ENCODE data around the gene MYO5A. TPM values are rescaled to one million over a fixed set of nuclear protein-coding genes. Genes with fewer than 3 reads are reported as not detected.

The MYO5A gene
- total RNA-seq, 2 donors from 2014 or later, result 12.3 to 21.5 TPM

DNA sequence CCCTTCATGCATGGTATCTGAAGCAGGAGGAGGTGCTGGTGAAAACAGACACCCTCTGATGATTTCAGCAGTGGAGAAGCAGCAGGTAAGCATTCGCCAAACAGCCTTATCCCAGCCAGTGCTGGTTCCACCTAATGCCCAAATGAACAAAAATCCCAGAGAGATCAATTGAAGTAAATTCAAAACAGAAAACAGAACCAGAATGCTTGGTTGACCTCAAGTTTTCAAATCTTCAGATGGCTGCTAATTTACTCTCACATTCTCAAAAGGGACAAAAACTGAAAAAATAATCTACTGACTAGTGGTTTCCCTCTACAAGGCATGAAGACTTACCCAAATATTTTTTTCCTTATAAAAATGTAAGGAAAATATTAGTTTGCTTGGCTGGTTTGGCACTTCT lies 146.0 kb downstream of the MYO5A start:
- no peak for DNase-seq (ENCODE audit: low spot score)
- Histone ChIP-seq H3K27me3 (no peaks in the 10 kb centered on the region), H3K9me3 (no peaks in the 10 kb centered on the region), H3K4me1 (no peaks in the 10 kb centered on the region), H3K36me3 (peaks cover 40% of the 10 kb centered on the region), H3K4me3 (no peak overlapping the region), H3K27ac (no peak overlapping the region)
- TF ChIP-seq, protein P1, sequence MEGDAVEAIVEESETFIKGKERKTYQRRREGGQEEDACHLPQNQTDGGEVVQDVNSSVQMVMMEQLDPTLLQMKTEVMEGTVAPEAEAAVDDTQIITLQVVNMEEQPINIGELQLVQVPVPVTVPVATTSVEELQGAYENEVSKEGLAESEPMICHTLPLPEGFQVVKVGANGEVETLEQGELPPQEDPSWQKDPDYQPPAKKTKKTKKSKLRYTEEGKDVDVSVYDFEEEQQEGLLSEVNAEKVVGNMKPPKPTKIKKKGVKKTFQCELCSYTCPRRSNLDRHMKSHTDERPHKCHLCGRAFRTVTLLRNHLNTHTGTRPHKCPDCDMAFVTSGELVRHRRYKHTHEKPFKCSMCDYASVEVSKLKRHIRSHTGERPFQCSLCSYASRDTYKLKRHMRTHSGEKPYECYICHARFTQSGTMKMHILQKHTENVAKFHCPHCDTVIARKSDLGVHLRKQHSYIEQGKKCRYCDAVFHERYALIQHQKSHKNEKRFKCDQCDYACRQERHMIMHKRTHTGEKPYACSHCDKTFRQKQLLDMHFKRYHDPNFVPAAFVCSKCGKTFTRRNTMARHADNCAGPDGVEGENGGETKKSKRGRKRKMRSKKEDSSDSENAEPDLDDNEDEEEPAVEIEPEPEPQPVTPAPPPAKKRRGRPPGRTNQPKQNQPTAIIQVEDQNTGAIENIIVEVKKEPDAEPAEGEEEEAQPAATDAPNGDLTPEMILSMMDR (IDR thresholded peaks at IDR 0.05), result no peak

DNA sequence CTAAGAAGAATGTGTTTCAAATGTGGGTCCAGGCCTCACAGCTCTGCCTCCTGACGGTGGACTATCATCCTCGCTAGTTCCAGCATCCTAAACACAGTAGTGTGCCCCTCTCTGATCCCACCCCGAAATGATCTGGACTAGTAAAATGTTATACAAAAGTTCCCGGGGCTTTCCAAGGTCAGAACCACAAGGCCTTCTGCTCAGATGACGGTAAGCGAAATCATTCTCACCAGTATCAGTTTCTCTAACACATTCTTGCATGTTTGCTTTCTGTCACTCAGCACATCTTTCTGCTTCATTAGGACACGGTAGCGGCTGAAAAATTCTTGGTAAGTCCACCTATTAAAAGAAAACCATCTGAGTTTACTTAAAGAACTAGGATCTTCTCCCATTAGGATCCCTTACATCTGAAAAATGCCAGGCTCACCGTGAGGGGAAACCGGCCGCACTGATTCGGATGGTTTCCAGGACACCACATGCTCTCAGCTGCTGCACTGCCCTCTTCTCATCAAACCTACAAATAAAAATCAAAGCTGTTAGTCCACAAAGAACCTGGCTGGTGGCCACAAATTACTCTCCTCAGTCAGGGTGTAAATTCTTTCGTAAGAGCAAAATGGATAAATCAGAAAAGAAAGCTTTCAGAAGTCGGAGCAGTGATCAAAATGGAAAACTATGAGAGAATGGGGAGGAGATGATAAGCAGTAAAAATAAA lies 149.1 kb downstream of the MYO5A start:
- H3K9me3 ChIP-seq, result peaks cover 0 to 4% of the 10 kb centered on the region in 2 donors
- no peak overlapping the region for H3K4me3 ChIP-seq
- TF ChIP-seq, protein P1 (IDR thresholded peaks at IDR 0.05), result no peak
- peaks cover 65% of the 10 kb centered on the region for H3K36me3 ChIP-seq
- no peaks in the 10 kb centered on the region for H3K27me3 ChIP-seq
- H3K4me1 ChIP-seq, result no peaks in the 10 kb centered on the region
- peak overlapping the region in 1 of 2 donors; percentile 46 for H3K27ac ChIP-seq
- DNase-seq (ENCODE audit: low spot score), result no peak

DNA sequence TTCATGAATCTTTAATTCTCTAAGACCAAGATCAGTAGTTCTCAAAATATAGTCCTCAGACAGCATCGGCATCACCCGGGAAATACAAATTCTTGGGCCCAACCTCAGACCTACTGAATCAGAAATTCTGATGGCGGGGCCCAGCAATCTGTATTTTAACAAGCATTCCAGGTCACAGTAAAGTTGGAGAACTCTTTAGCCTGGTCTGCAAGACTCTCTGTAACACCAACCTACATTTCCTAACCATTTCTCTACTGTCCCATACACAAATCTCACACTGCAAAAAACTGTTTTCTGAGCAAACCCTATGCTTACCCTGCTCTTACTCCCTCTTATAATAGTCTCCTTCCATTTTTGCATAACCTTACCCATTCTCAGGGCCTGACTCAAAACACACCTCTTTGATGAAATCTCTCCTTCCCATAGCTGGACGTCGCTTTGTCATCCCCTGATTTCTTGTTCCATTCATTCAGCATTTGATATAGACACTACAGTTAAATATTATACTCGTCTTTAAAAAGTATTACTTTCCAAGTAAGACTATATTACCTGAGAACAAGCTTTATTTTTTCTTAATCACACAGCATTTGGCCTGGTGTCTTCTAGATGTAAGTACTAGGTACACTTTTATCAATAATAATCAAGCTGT lies 149.8 kb downstream of the MYO5A start:
- H3K27me3 ChIP-seq, result no peaks in the 10 kb centered on the region
- H3K9me3 ChIP-seq, result peaks cover 0 to 7% of the 10 kb centered on the region in 2 donors
- no peak for DNase-seq (ENCODE audit: low spot score)
- H3K36me3 ChIP-seq, result peaks cover 67% of the 10 kb centered on the region
- H3K4me3 ChIP-seq, result no peak overlapping the region
- no peaks in the 10 kb centered on the region for H3K4me1 ChIP-seq
- H3K27ac ChIP-seq, result peak overlapping the region in 1 of 2 donors; percentile 46
- TF ChIP-seq, protein P1 (IDR thresholded peaks at IDR 0.05), result no peak

DNA sequence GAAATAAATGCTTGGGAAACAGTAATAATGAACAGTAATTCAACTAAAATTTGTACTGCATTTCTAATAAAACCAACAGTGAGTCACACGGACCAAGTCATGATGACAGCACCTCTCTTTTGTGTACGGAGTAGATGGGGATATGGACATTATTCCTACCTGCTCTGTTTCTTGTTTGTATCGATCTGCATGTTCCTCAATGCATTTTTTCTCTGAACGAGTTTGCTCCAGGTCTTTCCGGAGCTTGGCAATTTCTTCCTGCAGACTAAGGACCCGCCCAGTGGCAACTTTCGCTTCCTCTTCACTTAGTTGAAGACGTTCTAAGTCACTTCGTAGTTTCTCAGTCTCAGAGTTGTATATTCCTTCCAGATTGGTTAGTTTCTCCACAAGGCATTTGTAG lies 158.7 kb downstream of the MYO5A start:
- Histone ChIP-seq H3K27me3 (no peaks in the 10 kb centered on the region), H3K27ac (peak overlapping the region in 1 of 2 donors; percentile 52), H3K36me3 (peaks cover 68% of the 10 kb centered on the region), H3K4me3 (no peak overlapping the region), H3K9me3 (peaks cover 0 to 7% of the 10 kb centered on the region in 2 donors), H3K4me1 (peaks cover 0 to 11% of the 10 kb centered on the region in 2 donors)
- DNase-seq (ENCODE audit: low spot score), result no peak
- TF ChIP-seq, protein P1 (IDR thresholded peaks at IDR 0.05), result no peak

DNA sequence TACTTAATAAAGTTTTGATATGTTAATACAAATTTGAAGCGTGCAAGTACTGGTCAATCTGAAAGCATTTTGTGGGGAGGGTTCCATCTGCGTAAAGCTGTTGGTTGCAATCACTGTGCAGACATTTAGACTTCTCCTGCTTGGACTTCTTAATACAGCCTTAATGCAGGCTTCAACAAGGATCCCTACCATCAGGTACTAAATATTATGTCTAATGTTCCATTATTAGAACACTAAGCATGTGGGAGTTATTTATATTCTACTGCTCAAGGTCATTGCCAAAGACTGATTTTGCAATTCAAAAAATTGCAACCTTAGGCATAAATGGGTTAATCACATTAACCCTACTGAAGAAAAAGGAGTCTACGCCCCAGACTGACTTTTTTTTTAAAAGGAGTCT lies 159.2 kb downstream of the MYO5A start:
- Histone ChIP-seq H3K9me3 (peaks cover 0 to 3% of the 10 kb centered on the region in 2 donors), H3K27me3 (no peaks in the 10 kb centered on the region), H3K36me3 (peaks cover 63% of the 10 kb centered on the region), H3K4me1 (peaks cover 0 to 11% of the 10 kb centered on the region in 2 donors), H3K27ac (peak overlapping the region in 1 of 2 donors; percentile 52), H3K4me3 (no peak overlapping the region)
- TF ChIP-seq, protein P1 (IDR thresholded peaks at IDR 0.05), result no peak
- no peak for DNase-seq (ENCODE audit: low spot score)

Data from right atrium auricular region (tissue), 2 donors.